Astrocyte of the hippocampus (primary cell): ENCODE data around the gene RFX2.

Source experiments
- DNase-seq: peaks from one replicate; pipeline ENCODE4 v3.0.0; 2011; ENCODE audit warnings: low read depth, low spot score

Gene RFX2

GRCh38 chr19:6103894-6104293, 6.4 kb downstream of the RFX2 start:
- DNase-seq = no peak

- DNase-seq = peak; percentile 92
These were observed 7.1 kb downstream of the RFX2 start for GRCh38 chr19:6103217-6103644.

GRCh38 chr19:6101991-6102390, 8.3 kb downstream of the RFX2 start:
- no peak for DNase-seq

GRCh38 chr19:6101291-6101825, 8.9 kb downstream of the RFX2 start:
- DNase-seq = peak; percentile 46

GRCh38 chr19:6100284-6100915, 9.9 kb downstream of the RFX2 start:
- no peak for DNase-seq

- DNase-seq = no peak
These were observed 10.7 kb downstream of the RFX2 start for GRCh38 chr19:6099599-6099998.

- DNase-seq = no peak
These were observed 11.3 kb downstream of the RFX2 start for GRCh38 chr19:6099033-6099432.

GRCh38 chr19:6098574-6098973, 11.7 kb downstream of the RFX2 start:
- no peak for DNase-seq

GRCh38 chr19:6097911-6098310, 12.4 kb downstream of the RFX2 start:
- no peak for DNase-seq

DNA sequence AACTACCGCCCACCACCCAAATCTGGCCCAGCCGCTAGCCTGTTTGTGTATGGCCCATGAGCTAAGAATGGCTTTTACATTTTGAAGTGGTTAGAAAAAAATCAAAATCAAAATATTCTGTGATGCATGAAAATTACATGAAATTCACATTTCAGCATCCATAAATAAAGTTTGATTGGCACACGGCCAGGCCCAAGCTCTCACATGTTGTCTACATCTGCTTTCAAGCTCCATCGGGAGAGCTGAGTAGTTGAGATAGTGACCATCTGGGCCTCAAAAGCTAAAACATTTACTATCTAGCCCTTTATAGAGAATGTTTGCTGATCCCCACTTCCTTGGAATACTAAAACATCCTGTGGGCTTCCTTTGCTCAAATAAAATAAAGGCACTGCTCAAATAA, 14.5 kb downstream of the RFX2 start:
- no peak for DNase-seq

DNA sequence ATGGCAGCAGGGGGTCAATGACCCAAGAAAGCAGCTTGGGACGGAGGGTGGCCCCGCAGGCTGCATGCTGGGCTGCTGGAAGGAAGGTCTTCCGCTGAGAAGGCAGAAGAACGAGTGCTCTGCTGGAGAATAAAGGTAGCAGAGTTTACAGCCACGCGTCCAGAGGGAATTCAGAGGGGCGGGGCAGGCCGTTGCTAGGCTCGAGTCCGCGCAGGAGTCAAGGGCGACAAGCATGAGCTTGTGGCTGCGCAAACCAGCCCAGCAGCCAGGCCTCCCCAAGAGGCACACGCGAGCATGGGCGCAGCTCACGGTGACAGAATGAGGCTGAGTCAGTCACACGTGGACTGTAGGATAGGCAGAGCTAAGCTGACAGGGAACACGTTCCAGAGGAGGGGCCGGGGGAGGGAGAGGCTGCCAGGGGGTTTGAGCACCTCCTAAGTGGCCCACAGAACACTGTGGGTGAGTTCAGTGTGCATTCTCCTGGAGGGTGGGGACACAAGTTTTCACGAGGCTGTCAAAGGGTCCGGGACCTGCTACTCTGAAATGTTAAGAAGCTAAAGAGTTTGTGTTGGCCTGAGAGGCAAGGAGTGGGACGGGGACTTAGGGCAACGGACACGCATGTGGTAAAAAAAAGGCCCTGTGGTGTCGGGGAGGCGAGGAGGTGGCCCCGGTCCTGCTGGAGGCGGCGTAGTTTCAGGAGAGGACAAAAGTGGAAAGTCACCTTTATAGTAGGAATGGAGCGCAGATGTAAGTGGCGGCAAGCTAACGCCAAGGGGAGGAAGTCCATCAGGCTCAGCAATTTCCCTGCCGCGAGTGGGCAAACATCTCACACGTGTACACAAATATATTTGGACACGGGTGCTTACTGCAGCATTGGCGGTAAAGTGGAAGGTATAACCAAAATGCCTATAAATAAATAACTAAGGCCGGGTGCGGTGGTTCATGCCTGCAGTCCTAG, 17.7 kb downstream of the RFX2 start:
- peak; percentile 94 for DNase-seq

DNA sequence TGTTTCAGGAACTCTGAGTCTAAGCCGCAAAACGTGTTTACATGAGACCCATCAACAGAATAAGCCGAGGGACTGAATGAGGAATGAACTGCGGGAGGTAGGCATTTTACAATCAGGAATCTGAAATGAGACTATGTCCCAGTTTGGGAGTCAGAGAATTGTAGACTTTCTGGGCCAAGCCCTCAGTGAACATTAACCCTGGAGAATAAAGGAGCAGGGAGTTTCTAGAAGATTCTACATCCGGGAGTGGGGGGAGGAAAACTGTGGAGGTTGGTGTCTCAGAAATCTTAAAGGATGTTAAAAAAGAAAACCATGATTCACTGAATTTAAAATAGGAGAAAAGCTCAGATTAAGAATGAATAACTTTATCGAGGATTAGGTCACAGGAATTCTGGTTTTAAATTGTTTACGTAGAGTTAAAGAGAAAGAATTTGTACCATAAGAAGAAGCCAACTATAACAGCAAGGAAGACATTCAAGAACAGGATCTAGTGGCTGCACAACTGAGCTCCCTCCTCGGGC, 18.5 kb downstream of the RFX2 start:
- DNase-seq = peak; percentile 70

DNA sequence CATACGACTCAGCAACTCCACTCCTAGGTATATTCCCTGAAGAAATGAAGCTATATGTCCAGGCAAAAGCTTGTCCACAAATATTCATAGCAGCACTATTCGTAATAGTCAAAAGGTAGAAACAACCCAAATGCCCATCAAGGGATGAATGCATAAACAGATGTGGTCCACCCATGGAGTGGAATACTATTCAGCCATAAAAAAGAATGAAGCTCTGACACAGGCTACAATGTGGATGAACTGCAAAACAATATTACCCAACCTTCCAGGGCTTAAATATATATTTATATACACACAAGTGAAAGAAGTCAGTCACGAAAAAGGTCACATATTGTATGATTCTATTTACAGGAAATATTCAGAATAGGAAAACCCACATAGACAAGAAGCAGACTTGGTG, 19.7 kb downstream of the RFX2 start:
- DNase-seq = no peak

DNA sequence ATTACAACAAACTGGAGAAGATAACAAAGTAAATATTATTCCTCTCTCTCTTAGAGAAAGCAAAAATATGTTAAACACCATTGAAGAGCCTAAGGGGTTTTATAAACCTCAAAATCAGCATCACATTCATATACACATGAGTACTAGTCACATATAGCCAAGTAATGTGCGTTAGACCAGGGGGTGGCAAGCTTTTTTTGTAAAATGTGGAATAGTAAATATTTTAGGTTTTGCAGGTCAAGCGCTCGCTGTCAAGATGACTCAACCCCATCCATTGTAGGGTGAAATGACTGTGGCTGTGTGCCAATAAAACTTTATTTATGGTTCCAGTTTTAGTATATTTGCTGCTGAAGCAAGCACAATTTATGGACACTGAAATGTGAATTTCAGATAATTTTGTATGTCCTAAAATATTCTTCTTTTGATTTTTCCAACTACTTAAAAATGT, 21.7 kb downstream of the RFX2 start:
- peak; percentile 39 for DNase-seq

- DNase-seq = peak; percentile 22
These were observed 23.2 kb downstream of the RFX2 start for GRCh38 chr19:6087074-6087571.

DNA sequence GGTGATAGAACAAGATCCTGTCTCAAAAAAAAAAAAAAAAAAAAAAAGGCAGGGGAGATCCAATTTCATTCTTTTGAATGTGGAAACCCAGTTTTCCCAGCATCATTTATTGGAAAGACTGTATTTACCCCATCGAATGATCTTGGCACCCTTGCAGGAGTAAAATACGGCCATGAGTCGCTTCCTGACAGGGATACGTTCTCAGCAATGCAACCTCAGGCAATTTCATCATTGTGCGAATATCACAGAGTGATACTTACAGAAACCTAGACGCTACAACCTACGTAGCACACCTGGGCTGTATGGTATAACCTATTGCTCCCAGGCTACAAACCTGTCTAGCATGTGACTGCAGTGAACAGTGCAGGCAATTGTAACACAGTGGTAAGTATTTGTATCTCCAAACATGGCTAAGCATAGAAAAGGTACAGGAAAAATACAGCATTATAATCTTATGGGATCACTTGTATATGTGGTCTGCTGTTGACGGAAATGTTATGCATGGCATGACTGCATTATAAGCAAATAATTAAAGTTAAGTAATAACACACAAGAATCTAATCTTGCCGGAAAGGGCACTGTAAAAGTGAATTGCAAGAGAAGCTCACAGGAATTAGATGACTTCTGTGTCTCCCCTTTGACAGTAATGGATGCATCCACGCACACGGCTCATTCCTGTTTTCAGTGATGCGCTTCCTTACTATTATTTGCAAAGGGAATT, 24.1 kb downstream of the RFX2 start:
- DNase-seq = no peak

DNA sequence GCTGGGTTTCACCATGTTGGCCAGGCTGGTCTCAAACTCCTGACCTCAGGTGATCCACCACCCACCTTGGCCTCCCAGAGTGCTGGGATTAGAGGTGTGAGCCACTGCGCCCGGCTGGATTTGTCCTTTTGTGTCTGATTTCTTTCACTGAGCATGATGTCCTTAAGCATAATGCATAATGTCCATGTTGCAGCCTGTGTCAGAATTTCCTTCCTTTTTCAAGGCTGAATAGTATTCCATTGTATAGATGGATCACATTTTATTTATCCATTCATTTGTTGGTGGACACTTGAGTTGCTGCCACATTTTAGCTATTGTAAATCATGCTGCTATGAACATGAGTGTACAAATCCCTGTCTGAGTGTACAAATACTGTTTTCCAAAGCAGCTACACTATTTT, 25.5 kb downstream of the RFX2 start:
- no peak for DNase-seq

- DNase-seq = no peak
These were observed 31.2 kb downstream of the RFX2 start for GRCh38 chr19:6079107-6079506.

DNA sequence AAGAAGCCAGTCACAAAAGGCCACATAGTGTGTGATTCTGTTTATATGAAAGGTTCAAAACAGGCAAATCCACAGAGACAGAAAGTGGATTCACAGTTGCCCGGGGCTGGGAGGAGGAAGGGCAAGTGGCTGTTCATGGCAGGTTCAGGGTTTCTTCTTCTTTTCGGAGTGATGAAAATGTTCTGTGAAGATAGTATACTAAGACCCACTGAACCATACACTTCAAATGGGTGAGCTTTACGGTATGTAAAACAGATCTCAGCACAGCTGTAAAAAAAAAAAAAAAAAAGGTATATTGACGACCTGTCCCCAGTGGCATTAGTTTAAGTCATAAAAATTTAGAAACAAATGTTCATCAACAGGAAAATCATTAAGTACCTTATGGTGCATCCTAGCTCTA, 32.2 kb downstream of the RFX2 start:
- no peak for DNase-seq

- peak; percentile 90 for DNase-seq
These were observed 33.4 kb downstream of the RFX2 start for GRCh38 chr19:6076675-6077463.

GRCh38 chr19:6076291-6076665, 34.0 kb downstream of the RFX2 start:
- DNase-seq = no peak
